ENCODE results near the gene KIAA0930. TPM values are rescaled to one million over a fixed set of nuclear protein-coding genes. Genes with fewer than 3 reads are reported as not detected.

KIAA0930 gene
- total and polyA plus RNA-seq, 2 experiments from 2014 or later = 8.6 to 50.9 TPM

GRCh38 chr22:45210991-45211390 is 29.7 kb downstream of the KIAA0930 start:
- peak overlapping the region; percentile 90 for H3K27ac ChIP-seq
- WGBS, 2 experiments (ENCODE audit: low coverage in 1 of 2, low lambda C conversion rate in 2 of 2, missing lambda C conversion rate in 2 of 2) = 7 to 13% methylated on average over 8 of the region's 8 CpGs

GRCh38 chr22:45210577-45210976 is 30.1 kb downstream of the KIAA0930 start:
- in situ Hi-C loops (cut with MboI) = no loop called here

More at GRCh38 chr22:45210991-45211390, 29.7 kb downstream of the KIAA0930 start:
- H2AFZ ChIP-seq = peak overlapping the region; percentile 61
- in situ Hi-C loops (cut with MboI) = no loop called here
- peaks cover 6% of the 10 kb centered on the region for H3K79me2 ChIP-seq (ENCODE audit: insufficient read depth)
- no peaks in the 10 kb centered on the region for H3K27me3 ChIP-seq (replicated peaks; ENCODE audit: insufficient read depth)
- peak; percentile 86 for DNase-seq
- H3K9me2 ChIP-seq (ENCODE audit: insufficient read depth) = no peaks in the 10 kb centered on the region
- peak overlapping the region; percentile 86 for H3K4me2 ChIP-seq (ENCODE audit: unreplicated experiment)
- peak overlapping the region; percentile 70 for H3K4me3 ChIP-seq
- TF ChIP-seq EZH2 (IDR thresholded peaks at IDR 0.05; ENCODE audit: insufficient read depth, poor library complexity, severe bottlenecking) (no peak), EZH2phosphoT487 (IDR thresholded peaks at IDR 0.05; ENCODE audit: insufficient read depth, low read depth) (no peak)
- no peaks in the 10 kb centered on the region for H3K9me3 ChIP-seq (ENCODE audit: low read depth)
- no peaks in the 10 kb centered on the region for H4K20me1 ChIP-seq (ENCODE audit: insufficient read depth)
- H3K4me1 ChIP-seq (ENCODE audit: insufficient read depth) = peaks cover 38% of the 10 kb centered on the region
- H3F3A ChIP-seq (ENCODE audit: insufficient read depth) = peaks cover 27% of the 10 kb centered on the region
- no peaks in the 10 kb centered on the region for H3K36me3 ChIP-seq (ENCODE audit: low read depth)
- H3K9ac ChIP-seq = peak overlapping the region; percentile 81

GRCh38 chr22:45210174-45210573 is 30.5 kb downstream of the KIAA0930 start:
- TF ChIP-seq EZH2 (IDR thresholded peaks at IDR 0.05; ENCODE audit: insufficient read depth, poor library complexity, severe bottlenecking) (no peak), EZH2phosphoT487 (IDR thresholded peaks at IDR 0.05; ENCODE audit: insufficient read depth, low read depth) (no peak)
- no peaks in the 10 kb centered on the region for H3K9me3 ChIP-seq (ENCODE audit: low read depth)
- in situ Hi-C loops (cut with MboI) = no loop called here
- H3K27me3 ChIP-seq (replicated peaks; ENCODE audit: insufficient read depth) = no peaks in the 10 kb centered on the region
- H3K36me3 ChIP-seq (ENCODE audit: low read depth) = no peaks in the 10 kb centered on the region
- H3K27ac ChIP-seq = peak overlapping the region; percentile 90
- no peak overlapping the region for H3K4me3 ChIP-seq
- H4K20me1 ChIP-seq (ENCODE audit: insufficient read depth) = no peaks in the 10 kb centered on the region
- no peaks in the 10 kb centered on the region for H3K9me2 ChIP-seq (ENCODE audit: insufficient read depth)
- H3K4me2 ChIP-seq (ENCODE audit: unreplicated experiment) = no peak overlapping the region
- DNase-seq = no peak
- H3K79me2 ChIP-seq (ENCODE audit: insufficient read depth) = peaks cover 2% of the 10 kb centered on the region
- peaks cover 27% of the 10 kb centered on the region for H3F3A ChIP-seq (ENCODE audit: insufficient read depth)
- H3K4me1 ChIP-seq (ENCODE audit: insufficient read depth) = peaks cover 38% of the 10 kb centered on the region
- no peak overlapping the region for H2AFZ ChIP-seq
- H3K9ac ChIP-seq = peak overlapping the region; percentile 81; the same call in 1 of the 2 replicates
- WGBS, 2 experiments (ENCODE audit: low coverage in 1 of 2, low lambda C conversion rate in 2 of 2, missing lambda C conversion rate in 2 of 2) = 51 to 60% methylated on average over 7 of the region's 7 CpGs

More at GRCh38 chr22:45210577-45210976, 30.1 kb downstream of the KIAA0930 start:
- Histone ChIP-seq H3K27ac (peak overlapping the region; percentile 90), H3K79me2 (ENCODE audit: insufficient read depth) (peaks cover 6% of the 10 kb centered on the region), H3K4me3 (peak overlapping the region; percentile 70; the same call in 1 of the 2 replicates), H3K4me2 (ENCODE audit: unreplicated experiment) (peak overlapping the region; percentile 86), H2AFZ (no peak overlapping the region), H3K4me1 (ENCODE audit: insufficient read depth) (peaks cover 38% of the 10 kb centered on the region), H3K9me3 (ENCODE audit: low read depth) (no peaks in the 10 kb centered on the region), H3K27me3 (replicated peaks; ENCODE audit: insufficient read depth) (no peaks in the 10 kb centered on the region), H3K36me3 (ENCODE audit: low read depth) (no peaks in the 10 kb centered on the region), H3K9ac (peak overlapping the region; percentile 81), H3F3A (ENCODE audit: insufficient read depth) (peaks cover 27% of the 10 kb centered on the region), H4K20me1 (ENCODE audit: insufficient read depth) (no peaks in the 10 kb centered on the region), H3K9me2 (ENCODE audit: insufficient read depth) (no peaks in the 10 kb centered on the region)
- TF ChIP-seq EZH2phosphoT487 (IDR thresholded peaks at IDR 0.05; ENCODE audit: insufficient read depth, low read depth) (no peak), EZH2 (IDR thresholded peaks at IDR 0.05; ENCODE audit: insufficient read depth, poor library complexity, severe bottlenecking) (no peak)
- WGBS, 2 experiments (ENCODE audit: low coverage in 1 of 2, low lambda C conversion rate in 2 of 2, missing lambda C conversion rate in 2 of 2) = 40 to 44% methylated on average over 11 of the region's 11 CpGs
- DNase-seq = no peak

GRCh38 chr22:45208993-45209838 is 31.5 kb downstream of the KIAA0930 start:
- no peaks in the 10 kb centered on the region for H3K9me2 ChIP-seq (ENCODE audit: insufficient read depth)
- H3K4me1 ChIP-seq (ENCODE audit: insufficient read depth) = peaks cover 38% of the 10 kb centered on the region
- H2AFZ ChIP-seq = no peak overlapping the region
- 10 to 12% methylated on average over 12 to 17 of the region's 29 CpGs for WGBS, 2 experiments (ENCODE audit: low coverage in 1 of 2, low lambda C conversion rate in 2 of 2, missing lambda C conversion rate in 2 of 2)
- no peaks in the 10 kb centered on the region for H3K36me3 ChIP-seq (ENCODE audit: low read depth)
- no peaks in the 10 kb centered on the region; the same call in 1 of the 2 replicates for H3K79me2 ChIP-seq (ENCODE audit: insufficient read depth)
- TF ChIP-seq EZH2 (IDR thresholded peaks at IDR 0.05; ENCODE audit: insufficient read depth, poor library complexity, severe bottlenecking) (no peak), EZH2phosphoT487 (IDR thresholded peaks at IDR 0.05; ENCODE audit: insufficient read depth, low read depth) (no peak)
- peak; percentile 92 for DNase-seq
- H3K4me2 ChIP-seq (ENCODE audit: unreplicated experiment) = no peak overlapping the region
- H3K27ac ChIP-seq = no peak overlapping the region
- H3K9ac ChIP-seq = no peak overlapping the region
- no peak overlapping the region for H3K4me3 ChIP-seq
- in situ Hi-C loops (cut with MboI) = no loop called here
- no peaks in the 10 kb centered on the region for H3K9me3 ChIP-seq (ENCODE audit: low read depth)
- no peaks in the 10 kb centered on the region for H4K20me1 ChIP-seq (ENCODE audit: insufficient read depth)
- H3K27me3 ChIP-seq (replicated peaks; ENCODE audit: insufficient read depth) = no peaks in the 10 kb centered on the region
- peaks cover 27% of the 10 kb centered on the region for H3F3A ChIP-seq (ENCODE audit: insufficient read depth)

All from GM23248 (cell line).